Astrocyte of the spinal cord (primary cell): ENCODE measurements around the gene BTBD9.

Experiments
- DNase-seq: peaks from one replicate; pipeline ENCODE4 v3.0.0; 2011; ENCODE audit warnings: low read depth, low spot score
- H3K4me3 ChIP-seq: 2 replicates; pipeline ENCODE4 v1.5.1; 2011; ENCODE audit warnings: low read depth, mild to moderate bottlenecking, low read length, moderate library complexity
- CTCF ChIP-seq: IDR thresholded peaks from 2 replicates; pipeline ENCODE4 v1.5.1; 2012; ENCODE audit warnings: low read depth, mild to moderate bottlenecking, low read length, inconsistent platforms
- in situ Hi-C: cut with HindIII; loops from 2 replicates; pipeline ENCODE4 v1.10.0; 2017; ENCODE audit warnings: low sequenced_read_pairs

BTBD9 gene

DNA sequence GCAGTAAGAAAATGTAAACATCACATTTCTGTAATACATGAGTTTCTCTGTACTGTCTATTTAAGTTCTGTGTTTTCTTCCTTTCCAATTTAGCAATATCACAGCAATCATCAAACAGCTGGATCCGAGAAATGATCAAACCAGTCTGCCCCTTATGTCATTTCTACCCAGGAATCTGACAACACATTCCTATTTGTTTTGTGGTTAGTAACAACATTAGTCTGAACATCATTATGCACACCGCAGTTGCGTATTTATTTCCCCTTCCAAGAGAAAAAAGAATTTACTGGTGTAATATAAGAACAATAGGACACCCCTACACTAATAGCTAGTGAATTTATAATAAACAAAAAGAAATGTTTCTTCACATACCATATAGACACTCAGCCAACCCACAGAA is 179.5 kb downstream of the BTBD9 start:
- TF ChIP-seq CTCF: no peak
- DNase-seq: peak; percentile 84
- in situ Hi-C loops: no loop called here
- H3K4me3 ChIP-seq: no peak overlapping the region

DNA sequence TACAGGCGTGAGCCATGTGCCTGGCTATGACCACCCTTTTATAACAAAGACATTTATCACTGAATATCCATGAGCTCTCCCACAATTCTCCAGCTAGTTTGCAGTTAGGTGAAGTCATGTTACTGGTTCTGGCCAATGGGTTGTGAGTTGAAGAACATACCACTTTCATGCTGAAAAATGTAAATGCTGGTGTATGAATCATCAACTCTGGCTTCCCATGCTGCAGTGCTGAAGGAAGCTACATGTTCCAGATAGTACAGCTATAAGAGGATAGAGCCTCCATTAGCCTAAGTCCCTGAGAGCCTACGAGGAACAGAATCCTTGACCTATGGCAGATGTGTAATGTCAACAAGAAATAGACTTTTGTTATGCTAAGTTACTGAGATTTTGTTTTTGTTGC is 180.4 kb downstream of the BTBD9 start:
- peak; percentile 55 for DNase-seq
- in situ Hi-C loops: no loop called here
- no peak overlapping the region for H3K4me3 ChIP-seq
- no peak for TF ChIP-seq CTCF

- no peak for TF ChIP-seq CTCF
- H3K4me3 ChIP-seq: no peak overlapping the region
- no peak for DNase-seq
- in situ Hi-C loops: no loop called here
Measured at GRCh38 chr6:38453861-38454260, 185.9 kb downstream of the BTBD9 start.

DNA sequence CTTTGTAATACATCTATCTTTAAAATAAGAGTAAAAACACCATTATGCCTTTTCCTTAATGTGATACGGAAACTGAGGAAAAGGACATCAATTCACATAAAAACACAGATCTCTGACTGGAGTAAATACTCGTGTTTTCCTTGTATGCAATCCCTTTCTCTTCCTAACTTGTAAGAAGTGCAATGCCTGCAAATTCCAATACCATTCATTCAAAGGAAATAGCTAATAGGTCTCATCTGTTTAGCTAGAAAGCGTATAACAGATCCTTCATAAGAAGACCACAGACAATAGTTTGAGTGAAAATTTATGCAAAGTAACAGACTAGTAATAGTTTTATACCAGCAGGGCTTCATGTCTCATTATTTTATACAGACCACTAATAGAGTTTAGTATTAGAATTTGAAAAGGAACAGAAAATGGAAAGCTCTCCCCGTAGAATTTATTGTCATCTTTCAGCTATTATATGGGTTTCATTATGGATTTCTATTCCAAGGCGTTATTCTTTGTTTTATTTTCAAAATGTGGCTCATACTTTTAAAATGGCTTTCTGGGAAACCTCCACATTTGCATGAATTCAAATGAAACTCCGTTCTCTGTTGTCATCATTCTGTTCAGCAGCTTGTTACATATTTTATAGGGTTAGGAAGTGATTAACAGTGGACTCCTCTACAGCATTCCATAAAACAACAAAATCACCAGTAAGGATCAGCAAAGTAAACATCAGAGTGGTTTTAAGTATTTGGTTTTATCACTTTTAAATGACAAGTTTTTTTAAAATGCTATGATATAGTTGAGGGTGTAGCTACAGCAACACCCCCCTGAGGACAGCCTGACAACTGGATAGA is 186.7 kb downstream of the BTBD9 start:
- H3K4me3 ChIP-seq: no peak overlapping the region
- no peak for TF ChIP-seq CTCF
- in situ Hi-C loops: no loop called here
- DNase-seq: no peak

GRCh38 chr6:38450717-38451116 is 189.0 kb downstream of the BTBD9 start:
- in situ Hi-C loops: no loop called here
- DNase-seq: no peak
- H3K4me3 ChIP-seq: no peak overlapping the region
- TF ChIP-seq CTCF: no peak

GRCh38 chr6:38445925-38446324 is 193.8 kb downstream of the BTBD9 start:
- in situ Hi-C loops: no loop called here
- no peak for DNase-seq
- H3K4me3 ChIP-seq: no peak overlapping the region
- TF ChIP-seq CTCF: no peak
